Astrocyte of the cerebellum (primary cell): ENCODE results near the gene PHF2.

Experiments used
- DNase-seq: peaks from one replicate; pipeline ENCODE4 v3.0.0-alpha.2; 2011; ENCODE audit warnings: low read depth
- H3K4me3 ChIP-seq: 2 replicates; pipeline ENCODE4 v1.5.1; 2011; ENCODE audit warnings: mild to moderate bottlenecking, low read depth, low read length, moderate library complexity
- in situ Hi-C: cut with HindIII; loops from 2 replicates; pipeline ENCODE4 v1.10.0; 2017; ENCODE audit warnings: low sequenced_read_pairs
- TF ChIP-seq, protein P1 (sequence below): IDR thresholded peaks from 2 replicates; pipeline ENCODE4 v1.5.1; 2012; ENCODE audit warnings: low read length, low read depth, moderate library complexity, mild to moderate bottlenecking; ENCODE audit errors: missing control alignments

PHF2 gene

GRCh38 chr9:93701494-93702218 lies 125.3 kb downstream of the PHF2 start:
- no peak for DNase-seq
- TF ChIP-seq, protein P1, sequence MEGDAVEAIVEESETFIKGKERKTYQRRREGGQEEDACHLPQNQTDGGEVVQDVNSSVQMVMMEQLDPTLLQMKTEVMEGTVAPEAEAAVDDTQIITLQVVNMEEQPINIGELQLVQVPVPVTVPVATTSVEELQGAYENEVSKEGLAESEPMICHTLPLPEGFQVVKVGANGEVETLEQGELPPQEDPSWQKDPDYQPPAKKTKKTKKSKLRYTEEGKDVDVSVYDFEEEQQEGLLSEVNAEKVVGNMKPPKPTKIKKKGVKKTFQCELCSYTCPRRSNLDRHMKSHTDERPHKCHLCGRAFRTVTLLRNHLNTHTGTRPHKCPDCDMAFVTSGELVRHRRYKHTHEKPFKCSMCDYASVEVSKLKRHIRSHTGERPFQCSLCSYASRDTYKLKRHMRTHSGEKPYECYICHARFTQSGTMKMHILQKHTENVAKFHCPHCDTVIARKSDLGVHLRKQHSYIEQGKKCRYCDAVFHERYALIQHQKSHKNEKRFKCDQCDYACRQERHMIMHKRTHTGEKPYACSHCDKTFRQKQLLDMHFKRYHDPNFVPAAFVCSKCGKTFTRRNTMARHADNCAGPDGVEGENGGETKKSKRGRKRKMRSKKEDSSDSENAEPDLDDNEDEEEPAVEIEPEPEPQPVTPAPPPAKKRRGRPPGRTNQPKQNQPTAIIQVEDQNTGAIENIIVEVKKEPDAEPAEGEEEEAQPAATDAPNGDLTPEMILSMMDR = no peak
- in situ Hi-C loops = no loop called here
- no peak overlapping the region for H3K4me3 ChIP-seq

GRCh38 chr9:93702261-93702660 lies 125.9 kb downstream of the PHF2 start:
- no peak overlapping the region for H3K4me3 ChIP-seq
- TF ChIP-seq, protein P1 = no peak
- DNase-seq = no peak
- in situ Hi-C loops = no loop called here

DNA sequence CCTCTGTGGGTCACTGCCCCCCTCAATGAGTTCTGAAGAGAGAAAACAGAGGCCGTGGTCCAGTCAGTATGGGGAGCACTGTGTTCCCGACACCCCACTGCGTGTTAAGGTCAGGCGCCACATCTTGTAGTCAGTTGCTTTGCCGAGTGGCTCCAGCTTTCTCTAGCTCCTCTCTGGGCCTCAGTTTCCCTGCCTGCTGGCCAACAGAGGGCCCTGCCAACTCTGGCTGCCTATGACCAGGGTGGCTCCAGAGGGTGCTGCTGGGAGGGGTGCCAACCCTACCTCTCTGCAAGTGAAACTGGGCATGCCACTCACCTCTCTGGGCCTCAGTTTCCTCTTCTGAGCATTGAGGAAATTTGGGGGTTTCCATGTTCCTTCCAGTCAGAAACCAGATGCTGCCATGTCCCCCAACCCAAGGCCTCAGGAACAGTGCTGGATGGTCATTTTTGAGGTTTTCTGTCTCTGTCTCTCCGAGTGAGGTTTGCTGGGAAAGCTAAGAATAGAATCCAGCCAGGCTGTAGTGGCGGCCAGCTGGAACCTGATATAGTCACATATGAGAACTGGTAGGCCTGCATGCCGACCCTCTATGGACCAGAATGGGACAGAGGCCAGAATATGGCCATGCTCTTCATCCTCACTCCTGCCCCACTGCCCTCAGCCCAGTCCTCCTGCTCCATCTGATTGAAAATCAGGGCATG lies 132.1 kb downstream of the PHF2 start:
- no peak for DNase-seq
- in situ Hi-C loops = no loop called here
- H3K4me3 ChIP-seq = no peak overlapping the region
- TF ChIP-seq, protein P1 = no peak

DNA sequence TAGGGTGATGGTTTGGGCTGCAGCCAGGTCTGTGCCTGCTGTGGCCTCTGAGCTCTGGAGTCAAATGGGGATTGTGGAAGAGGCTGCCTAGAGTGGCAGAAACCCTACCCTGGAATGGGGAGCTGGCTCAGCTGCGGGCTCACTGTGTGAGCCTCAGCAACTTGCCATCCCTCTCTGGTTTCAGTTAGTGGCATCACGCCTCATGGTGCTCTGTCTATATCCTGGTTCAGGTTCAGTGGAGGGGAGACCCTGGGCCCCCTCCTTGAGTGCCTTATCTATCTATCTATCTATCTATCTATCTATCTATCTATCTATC lies 132.6 kb downstream of the PHF2 start:
- no peak for DNase-seq
- in situ Hi-C loops = no loop called here
- TF ChIP-seq, protein P1 = no peak
- H3K4me3 ChIP-seq = no peak overlapping the region

- DNase-seq = no peak
- in situ Hi-C loops = no loop called here
- TF ChIP-seq, protein P1 = no peak
- no peak overlapping the region for H3K4me3 ChIP-seq
These were observed 133.4 kb downstream of the PHF2 start for GRCh38 chr9:93709600-93710369.

DNA sequence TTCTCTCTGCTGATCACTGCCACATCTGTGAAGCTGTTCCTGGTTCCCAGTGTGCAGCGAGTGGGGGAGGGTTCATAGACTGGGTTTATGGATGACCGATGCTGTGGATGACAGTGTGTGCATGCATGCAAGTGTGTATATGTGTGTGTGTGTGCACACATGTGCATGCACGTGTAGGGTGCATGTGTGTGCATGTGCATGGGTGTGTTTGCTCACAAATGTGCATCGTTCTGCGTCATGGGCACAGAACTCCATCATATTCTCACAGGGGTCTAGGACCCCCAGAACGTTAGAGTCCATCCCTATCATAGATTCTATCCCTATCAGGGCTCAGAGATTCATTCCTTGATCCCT lies 134.0 kb downstream of the PHF2 start:
- no peak overlapping the region for H3K4me3 ChIP-seq
- in situ Hi-C loops = no loop called here
- TF ChIP-seq, protein P1 = no peak

More for the DNA sequence above, 134.0 kb downstream of the PHF2 start:
- DNase-seq = no peak
